ENCODE data around the gene DLG1.

DLG1 gene

DNA sequence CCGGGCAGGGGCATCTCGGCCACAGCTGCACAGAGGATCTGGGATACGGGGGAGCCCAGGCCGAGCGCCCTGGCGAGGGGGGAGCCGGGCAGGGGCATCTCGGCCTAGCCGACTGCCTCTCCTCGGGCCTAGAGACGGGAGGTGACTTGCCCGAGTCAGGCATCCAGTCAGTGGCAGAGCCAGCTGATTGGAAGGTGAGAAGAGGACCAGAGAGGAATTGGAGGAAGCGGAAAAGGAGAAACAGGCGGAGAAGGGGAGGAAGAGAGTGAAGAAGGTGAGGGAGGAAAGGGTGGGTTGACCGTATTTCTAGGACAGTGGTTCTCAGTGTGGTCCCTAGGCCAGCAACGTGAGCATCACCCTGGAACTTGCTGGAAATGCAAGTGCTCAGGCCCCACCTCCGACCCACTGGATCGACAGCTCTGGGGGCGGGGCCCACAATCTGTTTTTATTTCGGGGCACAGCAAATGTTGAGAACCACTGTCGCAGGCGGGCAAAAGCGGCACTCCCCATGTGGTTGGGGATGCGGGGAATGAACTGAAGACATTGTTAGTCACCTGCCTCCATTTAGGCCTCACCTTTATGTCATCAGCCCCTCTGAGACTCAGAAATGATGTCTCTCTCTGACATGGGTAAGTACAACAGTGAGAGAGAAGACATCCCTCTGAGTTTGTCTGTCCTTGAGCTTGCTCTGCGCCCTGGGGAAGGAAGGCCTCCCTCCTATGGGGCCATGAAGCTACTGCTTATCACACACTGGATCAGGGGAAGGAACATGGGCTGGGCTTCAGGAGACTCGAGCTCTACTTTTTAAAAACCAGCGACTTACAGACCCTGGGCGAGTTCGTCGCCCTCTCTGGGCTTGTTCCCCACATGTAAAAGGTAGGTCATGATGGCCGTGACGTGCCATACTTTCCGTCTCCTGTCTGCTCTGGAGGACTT is 267.8 kb downstream of the DLG1 start:
- Histone ChIP-seq H3K27ac (ENCODE audit: low read length) (no peak overlapping the region), H3K9ac (ENCODE audit: low read length) (peak overlapping the region; percentile 36; the same call in 1 of the 2 replicates), H3K9me2 (replicated peaks; ENCODE audit: insufficient read depth, low read length) (no peaks in the 10 kb centered on the region), H3K4me1 (ENCODE audit: low read length) (no peaks in the 10 kb centered on the region), H2AFZ (ENCODE audit: low read length) (peak overlapping the region; percentile 82), H3K4me3 (ENCODE audit: low read length) (peak overlapping the region; percentile 93), H3K9me3 (replicated peaks; ENCODE audit: insufficient read depth, low read length) (no peaks in the 10 kb centered on the region), H3K36me3 (replicated peaks; ENCODE audit: insufficient read depth, low read length) (no peaks in the 10 kb centered on the region), H3F3A (ENCODE audit: insufficient read depth, low read length) (peaks cover 3% of the 10 kb centered on the region; the same call in 1 of the 2 replicates), H3K4me2 (ENCODE audit: low read depth, low read length) (peak overlapping the region; percentile 87), H4K20me1 (ENCODE audit: insufficient read depth, low read length) (no peaks in the 10 kb centered on the region), H3K27me3 (replicated peaks; ENCODE audit: insufficient read depth, low read length) (no peaks in the 10 kb centered on the region), H3K79me2 (ENCODE audit: low read length) (no peaks in the 10 kb centered on the region)
- TF ChIP-seq, protein P1, sequence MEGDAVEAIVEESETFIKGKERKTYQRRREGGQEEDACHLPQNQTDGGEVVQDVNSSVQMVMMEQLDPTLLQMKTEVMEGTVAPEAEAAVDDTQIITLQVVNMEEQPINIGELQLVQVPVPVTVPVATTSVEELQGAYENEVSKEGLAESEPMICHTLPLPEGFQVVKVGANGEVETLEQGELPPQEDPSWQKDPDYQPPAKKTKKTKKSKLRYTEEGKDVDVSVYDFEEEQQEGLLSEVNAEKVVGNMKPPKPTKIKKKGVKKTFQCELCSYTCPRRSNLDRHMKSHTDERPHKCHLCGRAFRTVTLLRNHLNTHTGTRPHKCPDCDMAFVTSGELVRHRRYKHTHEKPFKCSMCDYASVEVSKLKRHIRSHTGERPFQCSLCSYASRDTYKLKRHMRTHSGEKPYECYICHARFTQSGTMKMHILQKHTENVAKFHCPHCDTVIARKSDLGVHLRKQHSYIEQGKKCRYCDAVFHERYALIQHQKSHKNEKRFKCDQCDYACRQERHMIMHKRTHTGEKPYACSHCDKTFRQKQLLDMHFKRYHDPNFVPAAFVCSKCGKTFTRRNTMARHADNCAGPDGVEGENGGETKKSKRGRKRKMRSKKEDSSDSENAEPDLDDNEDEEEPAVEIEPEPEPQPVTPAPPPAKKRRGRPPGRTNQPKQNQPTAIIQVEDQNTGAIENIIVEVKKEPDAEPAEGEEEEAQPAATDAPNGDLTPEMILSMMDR (IDR thresholded peaks at IDR 0.05; ENCODE audit: low read length), result no peak
- DNase-seq, result peak; percentile 70

DNA sequence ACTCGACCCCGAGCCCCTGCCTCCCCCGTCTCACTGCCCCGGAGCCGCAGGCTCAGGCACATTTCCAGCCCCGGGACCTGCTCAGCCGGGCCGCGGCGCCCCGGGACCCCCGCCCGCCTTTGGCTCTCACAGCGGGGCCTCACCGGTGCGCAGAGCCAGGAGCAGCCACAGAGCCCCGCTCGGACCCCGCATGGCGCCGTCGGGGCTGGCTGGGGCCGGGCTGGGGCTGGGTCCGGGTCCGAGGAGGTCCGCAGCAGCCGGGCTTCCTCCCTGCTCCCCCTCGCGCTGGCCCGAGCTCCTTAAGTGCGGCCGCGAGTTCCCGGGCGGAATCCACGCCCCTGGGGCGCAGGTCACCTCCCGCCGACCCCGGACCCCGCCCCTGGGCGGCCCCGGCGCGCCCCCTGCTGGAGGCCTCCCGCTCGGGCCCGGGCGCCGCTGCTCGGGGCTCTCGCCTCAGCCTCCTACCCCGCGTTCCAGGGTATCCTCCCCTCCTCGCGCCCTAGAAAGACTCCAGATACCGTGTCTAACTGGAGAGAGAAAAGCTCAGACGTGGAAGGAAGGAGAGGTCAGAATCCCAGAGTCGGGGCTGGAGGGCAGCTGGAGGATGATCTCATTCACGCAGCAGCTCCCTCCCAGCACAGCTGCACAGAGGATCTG is 268.8 kb downstream of the DLG1 start, which contains the start of gene MELTF:
Gene MELTF (minus strand): TSS at position 307 of the 657 bp plus-strand sequence. CDS start 115 bp downstream, at position 192.
- DNase-seq, result peak; percentile 90

GRCh38 chr3:197028728-197029510 is 269.5 kb downstream of the DLG1 start:
- peak overlapping the region; percentile 87 for H3K4me2 ChIP-seq (ENCODE audit: low read depth, low read length)
- peak overlapping the region; percentile 95 for H2AFZ ChIP-seq (ENCODE audit: low read length)
- peaks cover 3% of the 10 kb centered on the region; the same call in 1 of the 2 replicates for H3F3A ChIP-seq (ENCODE audit: insufficient read depth, low read length)
- no peaks in the 10 kb centered on the region for H3K9me3 ChIP-seq (replicated peaks; ENCODE audit: insufficient read depth, low read length)
- H3K79me2 ChIP-seq (ENCODE audit: low read length), result no peaks in the 10 kb centered on the region
- H3K27me3 ChIP-seq (replicated peaks; ENCODE audit: insufficient read depth, low read length), result no peaks in the 10 kb centered on the region
- no peaks in the 10 kb centered on the region for H4K20me1 ChIP-seq (ENCODE audit: insufficient read depth, low read length)
- peak overlapping the region; percentile 93 for H3K4me3 ChIP-seq (ENCODE audit: low read length)
- peak overlapping the region; percentile 87 for H3K9ac ChIP-seq (ENCODE audit: low read length)
- no peak overlapping the region for H3K27ac ChIP-seq (ENCODE audit: low read length)
- no peaks in the 10 kb centered on the region for H3K9me2 ChIP-seq (replicated peaks; ENCODE audit: insufficient read depth, low read length)
- no peaks in the 10 kb centered on the region for H3K4me1 ChIP-seq (ENCODE audit: low read length)
- no peaks in the 10 kb centered on the region for H3K36me3 ChIP-seq (replicated peaks; ENCODE audit: insufficient read depth, low read length)
- TF ChIP-seq EZH2 (optimal IDR thresholded peaks at IDR 0.05; ENCODE audit: low read depth, low read length) (no peak), EZH2phosphoT487 (IDR thresholded peaks at IDR 0.05; ENCODE audit: low read length) (no peak)
- TF ChIP-seq, protein P1 (IDR thresholded peaks at IDR 0.05; ENCODE audit: low read length), result no peak
- no peak for DNase-seq

More for the DNA sequence above, 268.8 kb downstream of the DLG1 start, which contains the start of gene MELTF:
- TF ChIP-seq, protein P1 (IDR thresholded peaks at IDR 0.05; ENCODE audit: low read length), result peak; percentile 93
- TF ChIP-seq EZH2 (optimal IDR thresholded peaks at IDR 0.05; ENCODE audit: low read depth, low read length), result no peak
- no peaks in the 10 kb centered on the region for H3K36me3 ChIP-seq (replicated peaks; ENCODE audit: insufficient read depth, low read length)
- no peaks in the 10 kb centered on the region for H3K79me2 ChIP-seq (ENCODE audit: low read length)
- no peaks in the 10 kb centered on the region for H4K20me1 ChIP-seq (ENCODE audit: insufficient read depth, low read length)
- peak within 1 kb of the TSS; percentile 93 for H3K4me3 ChIP-seq (ENCODE audit: low read length)
- H3K9me2 ChIP-seq (replicated peaks; ENCODE audit: insufficient read depth, low read length), result no peaks in the 10 kb centered on the region
- peak within 1 kb of the TSS; percentile 96 for H2AFZ ChIP-seq (ENCODE audit: low read length)
- peak within 1 kb of the TSS; percentile 87 for H3K4me2 ChIP-seq (ENCODE audit: low read depth, low read length)
- H3K9ac ChIP-seq (ENCODE audit: low read length), result peak within 1 kb of the TSS; percentile 87
- no peaks in the 10 kb centered on the region for H3K4me1 ChIP-seq (ENCODE audit: low read length)
- no peak within 1 kb of the TSS for H3K27ac ChIP-seq (ENCODE audit: low read length)
- peaks cover 3% of the 10 kb centered on the region; the same call in 1 of the 2 replicates for H3F3A ChIP-seq (ENCODE audit: insufficient read depth, low read length)
- no peaks in the 10 kb centered on the region for H3K27me3 ChIP-seq (replicated peaks; ENCODE audit: insufficient read depth, low read length)
- no peaks in the 10 kb centered on the region for H3K9me3 ChIP-seq (replicated peaks; ENCODE audit: insufficient read depth, low read length)

Measured in MM.1S (cell line).